MM.1S (cell line): ENCODE results near the gene ELAC2.

Source experiments
- EZH2phosphoT487 ChIP-seq: fragments of 300-600 bp; sonication (generic); IDR thresholded peaks from 2 replicates; pipeline ENCODE4 v1.6.1; 2018; ENCODE audit warnings: antibody characterized with exemption, low read length
- TF ChIP-seq, protein P1 (sequence below): fragments of 300-600 bp; sonication (generic); IDR thresholded peaks from 2 replicates; pipeline ENCODE4 v1.5.1; 2016; ENCODE audit warnings: antibody characterized with exemption, low read length, mixed read lengths

DNA sequence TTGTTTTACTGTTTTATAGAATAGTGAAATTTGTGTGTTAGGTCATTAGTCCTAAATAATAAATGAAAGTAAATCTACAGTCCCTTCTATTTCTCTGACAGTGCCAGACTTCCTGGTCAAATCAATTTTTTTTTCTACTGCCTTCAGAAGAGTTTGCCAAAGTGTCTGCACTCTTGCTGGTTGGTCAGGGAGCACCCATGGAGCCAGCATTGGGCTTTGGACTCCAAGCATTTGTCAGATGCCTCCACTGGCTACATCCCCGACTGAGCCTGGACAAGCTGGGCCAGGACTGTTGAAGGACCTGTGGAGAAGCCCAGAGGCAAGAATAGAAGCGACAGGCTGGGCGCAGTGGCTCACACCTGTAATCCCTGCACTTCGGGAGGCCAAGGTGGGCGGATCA, 53.7 kb downstream of the ELAC2 start:
- TF ChIP-seq, protein P1, sequence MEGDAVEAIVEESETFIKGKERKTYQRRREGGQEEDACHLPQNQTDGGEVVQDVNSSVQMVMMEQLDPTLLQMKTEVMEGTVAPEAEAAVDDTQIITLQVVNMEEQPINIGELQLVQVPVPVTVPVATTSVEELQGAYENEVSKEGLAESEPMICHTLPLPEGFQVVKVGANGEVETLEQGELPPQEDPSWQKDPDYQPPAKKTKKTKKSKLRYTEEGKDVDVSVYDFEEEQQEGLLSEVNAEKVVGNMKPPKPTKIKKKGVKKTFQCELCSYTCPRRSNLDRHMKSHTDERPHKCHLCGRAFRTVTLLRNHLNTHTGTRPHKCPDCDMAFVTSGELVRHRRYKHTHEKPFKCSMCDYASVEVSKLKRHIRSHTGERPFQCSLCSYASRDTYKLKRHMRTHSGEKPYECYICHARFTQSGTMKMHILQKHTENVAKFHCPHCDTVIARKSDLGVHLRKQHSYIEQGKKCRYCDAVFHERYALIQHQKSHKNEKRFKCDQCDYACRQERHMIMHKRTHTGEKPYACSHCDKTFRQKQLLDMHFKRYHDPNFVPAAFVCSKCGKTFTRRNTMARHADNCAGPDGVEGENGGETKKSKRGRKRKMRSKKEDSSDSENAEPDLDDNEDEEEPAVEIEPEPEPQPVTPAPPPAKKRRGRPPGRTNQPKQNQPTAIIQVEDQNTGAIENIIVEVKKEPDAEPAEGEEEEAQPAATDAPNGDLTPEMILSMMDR: no peak
- TF ChIP-seq EZH2phosphoT487: no peak
